Endometrial microvascular endothelial cells (primary cell): ENCODE results near the gene CDCA7. TPM values are rescaled to one million over a fixed set of nuclear protein-coding genes. Genes with fewer than 3 reads are reported as not detected.
"Not testable (repeated sequence)": the region's sequence is repeated elsewhere in the genome, so short reads cannot be mapped to it uniquely, and the experiment has no call there.

ENCODE experiments used
- in situ Hi-C: cut with HindIII; loops from 2 replicates; pipeline ENCODE4 v1.10.0; 2017; ENCODE audit warnings: low sequenced_read_pairs, low pct_unique_long_range_greater_than_20kb; ENCODE audit errors: inconsistent ontology term
- total RNA-seq: library from RNA; depleted of rRNA; stranded (reverse); fragments of >200 nt; gene quantifications from one replicate; pipeline ENCODE4 v1.2.3, GENCODE V29; 2015; ENCODE audit errors: inconsistent ontology term

CDCA7 gene
- total RNA-seq, 1 donor from 2014 or later: 26.8 TPM

DNA sequence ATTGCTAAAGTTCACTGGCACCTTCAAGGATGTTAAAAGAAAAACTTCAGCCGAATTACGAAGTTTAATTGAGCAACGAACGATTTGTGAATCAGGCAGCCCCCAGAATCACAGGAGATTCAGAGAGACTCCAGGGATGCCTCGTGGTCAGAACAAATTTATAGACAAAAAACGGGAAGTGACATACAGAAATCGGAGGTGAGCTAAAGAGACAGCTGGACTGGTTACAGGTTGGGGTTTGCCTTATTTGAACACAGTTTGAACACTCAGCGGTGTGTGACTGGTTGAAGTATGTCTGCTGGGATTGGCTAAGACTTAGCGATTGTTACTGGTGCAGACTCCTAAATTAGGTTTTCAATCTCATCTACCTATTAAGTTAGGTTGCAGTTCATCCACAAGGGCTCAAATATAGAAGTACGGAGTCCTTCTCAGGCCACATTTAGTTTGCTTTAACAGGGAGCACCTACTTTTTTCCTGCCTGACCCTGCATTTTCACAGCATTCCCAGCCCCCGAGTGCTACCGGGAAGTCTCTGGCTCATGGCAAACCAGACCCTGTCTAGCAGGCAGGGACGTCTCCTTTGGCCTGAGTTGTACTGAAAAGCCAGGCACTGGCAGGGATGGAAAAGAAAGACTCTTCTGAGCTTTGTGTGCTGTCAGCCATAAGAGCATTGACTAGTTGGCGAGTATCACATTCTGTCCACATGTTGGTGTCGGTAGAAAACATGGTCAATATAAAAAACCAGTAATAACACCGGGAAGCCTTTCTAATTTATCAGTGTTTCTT, 41.1 kb downstream of the CDCA7 start:
- in situ Hi-C loops: no loop called here

- in situ Hi-C loops: no loop called here
These were observed 42.9 kb downstream of the CDCA7 start for GRCh38 chr2:173397539-173397938.

DNA sequence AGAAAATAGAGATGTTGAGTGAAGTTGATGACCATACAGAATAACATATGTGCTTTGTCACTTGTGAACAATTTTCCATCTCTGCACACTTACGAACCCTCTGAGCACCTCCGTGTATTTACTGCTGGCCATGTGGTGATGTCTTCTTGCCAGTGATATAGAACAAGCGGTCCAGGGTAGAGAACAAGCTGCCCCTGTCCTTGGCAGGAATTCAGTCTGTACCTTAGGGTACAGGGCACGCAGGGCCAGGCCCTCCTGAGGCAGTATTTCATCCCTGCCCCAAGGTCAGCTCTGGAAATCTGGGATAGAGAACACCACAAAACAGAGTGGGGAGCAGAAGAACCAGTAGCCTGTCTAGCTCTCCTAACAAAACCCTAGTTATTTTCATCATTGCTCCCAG, 44.6 kb downstream of the CDCA7 start:
- in situ Hi-C loops: no loop called here

DNA sequence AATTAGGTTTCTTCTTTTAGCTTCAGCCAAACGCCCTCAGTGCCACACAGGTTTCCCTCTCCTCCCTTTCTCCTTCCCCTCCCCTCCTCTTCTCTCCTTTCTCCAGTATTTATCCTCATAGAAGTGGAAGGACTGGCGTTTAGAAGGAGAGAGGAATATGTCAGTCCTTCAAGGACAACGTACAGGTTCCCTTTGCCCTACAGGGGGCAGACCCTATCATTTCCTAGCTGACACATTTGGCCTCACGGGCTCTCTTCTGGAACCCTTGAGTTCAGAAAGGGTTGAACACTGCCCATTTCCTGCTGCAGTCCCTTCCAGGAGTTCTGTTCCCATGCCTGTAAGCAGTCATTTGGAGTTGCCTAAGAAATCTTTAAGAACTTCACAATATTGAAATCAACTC, 46.1 kb downstream of the CDCA7 start:
- in situ Hi-C loops: no loop called here

- in situ Hi-C loops: no loop called here
These were observed 47.1 kb downstream of the CDCA7 start for GRCh38 chr2:173401716-173402326.

GRCh38 chr2:173402405-173402974, 47.8 kb downstream of the CDCA7 start:
- in situ Hi-C loops: no loop called here

- in situ Hi-C loops: no loop called here
These were observed 50.4 kb downstream of the CDCA7 start for GRCh38 chr2:173404841-173405750.

DNA sequence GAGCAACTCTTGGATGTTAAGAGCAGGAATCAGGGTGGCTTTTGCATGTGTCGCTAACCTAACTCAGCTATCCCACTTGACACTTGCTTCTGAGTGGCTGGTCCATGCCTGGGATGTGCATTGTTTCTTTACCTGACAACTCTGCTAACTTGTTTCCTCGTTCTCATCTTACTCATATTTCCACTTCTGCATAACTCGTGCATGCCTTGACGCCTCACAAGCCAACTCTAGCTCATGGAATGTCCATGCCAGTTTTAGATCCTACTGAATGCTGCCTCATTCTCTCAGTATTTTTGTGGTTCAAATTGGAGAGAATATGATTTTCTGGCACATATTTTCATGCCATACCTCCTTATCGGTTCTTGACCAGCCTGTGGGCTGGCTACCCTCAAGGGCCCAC, 52.5 kb downstream of the CDCA7 start:
- in situ Hi-C loops: no loop called here

DNA sequence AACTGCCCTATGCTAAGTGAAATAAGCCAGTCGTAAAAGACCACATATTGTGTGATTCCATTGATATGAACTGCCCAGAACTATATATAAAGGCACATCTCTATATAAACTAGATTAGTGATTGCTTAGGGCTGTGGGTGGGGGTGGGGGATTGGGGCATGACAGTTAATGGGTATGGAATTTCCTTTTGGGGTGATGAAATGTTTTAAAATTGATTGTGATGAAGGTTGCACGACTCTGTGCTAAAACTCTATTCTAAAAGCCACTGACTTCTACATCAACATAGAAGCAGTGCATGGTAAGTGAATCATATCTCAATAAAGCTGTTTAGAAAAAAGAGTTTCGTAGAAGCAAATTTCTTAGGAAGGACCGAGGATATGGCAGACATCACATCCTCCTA, 53.0 kb downstream of the CDCA7 start:
- in situ Hi-C loops: no loop called here

- in situ Hi-C loops: no loop called here
These were observed 55.9 kb downstream of the CDCA7 start for GRCh38 chr2:173410579-173410978.

DNA sequence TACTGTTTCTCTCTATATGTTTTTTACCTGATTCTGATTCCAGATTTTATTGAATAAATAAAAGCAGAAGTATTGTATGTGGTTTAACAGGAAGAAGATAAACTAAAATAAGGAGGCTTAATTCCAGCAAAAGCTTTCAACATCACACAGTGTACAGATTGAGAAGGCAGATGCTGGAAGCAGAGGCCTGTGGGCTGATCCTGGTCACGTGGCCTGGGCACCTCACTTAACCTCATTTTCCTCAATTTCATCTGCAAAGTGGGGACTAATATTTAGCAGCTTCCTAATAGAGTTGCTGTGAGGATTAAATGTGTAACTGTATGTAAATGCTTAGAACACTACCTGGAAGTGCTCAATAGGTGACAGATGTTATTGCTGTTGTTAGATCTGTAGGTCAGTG, 58.0 kb downstream of the CDCA7 start:
- in situ Hi-C loops: no loop called here

GRCh38 chr2:173414823-173415322, 60.2 kb downstream of the CDCA7 start:
- in situ Hi-C loops: no loop called here

GRCh38 chr2:173415431-173416381, 61.0 kb downstream of the CDCA7 start:
- in situ Hi-C loops: no loop called here

- in situ Hi-C loops: not testable (repeated sequence)
These were observed 61.9 kb downstream of the CDCA7 start for GRCh38 chr2:173416415-173417152.

GRCh38 chr2:173417341-173417740, 62.7 kb downstream of the CDCA7 start:
- in situ Hi-C loops: no loop called here

- in situ Hi-C loops: no loop called here
These were observed 63.1 kb downstream of the CDCA7 start for GRCh38 chr2:173417802-173418201.
